Esophagus squamous epithelium (tissue), 4 donors: ENCODE results near the gene PNKD.

Experiments
- CTCF ChIP-seq, 6 experiments: fragments of 450-650 bp in 4 of 6; fragments of 200-600 bp in 2 of 6; sonication (generic) in 2 of 6; IDR thresholded peaks; one replicate each; pipeline ENCODE4 v1.5.1; 2016 to 2019; ENCODE audit warnings: antibody characterized with exemption in 6 of 6, mild to moderate bottlenecking in 4 of 6, moderate library complexity in 4 of 6
- POLR2A ChIP-seq, 4 donors: fragments of 450-650 bp; IDR thresholded peaks; one replicate each; pipeline ENCODE4 v1.6.1; 2017; ENCODE audit warnings: antibody characterized with exemption in 4 of 4, mild to moderate bottlenecking in 4 of 4, moderate library complexity in 3 of 4

- no peak for TF ChIP-seq POLR2A (IDR thresholded peaks at IDR 0.05)
- no peak for TF ChIP-seq CTCF (IDR thresholded peaks at IDR 0.05)
Observed at GRCh38 chr2:218252509-218253231, 17.6 kb upstream of the PNKD start.
